Transverse colon (tissue), 3 donors: ENCODE results near the gene FTSJ1.

Experiments
- CTCF ChIP-seq, 5 experiments: fragments of 200-600 bp in 3 of 5; fragments of 450-650 bp in 2 of 5; sonication (generic) in 3 of 5; IDR thresholded peaks; 1 replicate in 2 of 5; 2 replicates in 3 of 5; pipeline ENCODE4 v1.5.1; 2016 to 2017; ENCODE audit warnings: antibody characterized with exemption in 5 of 5, inconsistent platforms in 3 of 5, mild to moderate bottlenecking in 2 of 5, moderate library complexity in 1 of 5
- EP300 ChIP-seq: sonication (generic); formaldehyde crosslinking; IDR thresholded peaks from one replicate; pipeline ENCODE4 v1.6.1; 2017; ENCODE audit warnings: antibody characterized with exemption, low read depth
- POLR2A ChIP-seq: fragments of 450-650 bp; IDR thresholded peaks from one replicate; pipeline ENCODE4 v1.6.1; 2016; ENCODE audit warnings: antibody characterized with exemption, mild to moderate bottlenecking, moderate library complexity

GRCh38 chrX:48492293-48492910 lies 16.4 kb downstream of the FTSJ1 start:
- TF ChIP-seq POLR2A: no peak
- no peak for TF ChIP-seq CTCF (IDR thresholded peaks at IDR 0.05)
- no peak for TF ChIP-seq EP300
